Natural killer cell (primary cell): Measurements from ENCODE around the gene OR2G2. TPM values are rescaled to one million over a fixed set of nuclear protein-coding genes. Genes with fewer than 3 reads are reported as not detected.

Experiments used
- ATAC-seq, 3 donors: fragments of 150-1000 bp in 2 of 3; fragments of 200-7000 bp in 1 of 3; cut with Tn5 transposase; 1 replicate in 1 of 3; 2 replicates in 2 of 3; pipeline ENCODE4 v1.10.0; 2021; ENCODE audit warnings: mild to moderate bottlenecking in 2 of 3, moderate library complexity in 2 of 3
- DNase-seq, 2 donors: peaks; one replicate each; pipeline versions ENCODE4 v3.0.0 to v3.0.0-alpha.2; 2013 to 2021; ENCODE audit warnings: mixed read lengths in 1 of 2
- H3K27ac ChIP-seq: one replicate; pipeline ENCODE4 v1.5.1; 2013; ENCODE audit warnings: mild to moderate bottlenecking, low read length
- H3K27me3 ChIP-seq: one replicate; pipeline ENCODE4 v1.6.1; 2013; ENCODE audit warnings: low read length; ENCODE audit not compliant: control insufficient read depth, insufficient read depth
- H3K36me3 ChIP-seq: one replicate; pipeline ENCODE4 v1.6.1; 2013; ENCODE audit warnings: low read length; ENCODE audit not compliant: control insufficient read depth, insufficient read depth
- H3K4me1 ChIP-seq: one replicate; pipeline ENCODE4 v1.6.1; 2013; ENCODE audit warnings: low read length; ENCODE audit not compliant: control insufficient read depth, insufficient read depth
- H3K4me3 ChIP-seq: one replicate; pipeline ENCODE4 v1.5.1; 2013; ENCODE audit warnings: low read length
- H3K9me3 ChIP-seq: one replicate; pipeline ENCODE4 v1.6.1; 2013; ENCODE audit warnings: low read length; ENCODE audit not compliant: control insufficient read depth, insufficient read depth
- H3K27ac Mint-ChIP-seq, 2 donors: one replicate each; pipeline ENCODE4 v1.8.0; 2022; ENCODE audit warnings: mild to moderate bottlenecking in 2 of 2, mixed read lengths in 2 of 2, moderate library complexity in 1 of 2
- H3K27me3 Mint-ChIP-seq, 2 donors: one replicate each; pipeline ENCODE4 v1.8.0; 2022; ENCODE audit warnings: low read depth in 2 of 2, mixed read lengths in 2 of 2
- H3K36me3 Mint-ChIP-seq: one replicate; pipeline ENCODE4 v1.8.0; 2022; ENCODE audit warnings: mixed read lengths
- H3K4me1 Mint-ChIP-seq, 2 donors: one replicate each; pipeline ENCODE4 v1.8.0; 2022; ENCODE audit warnings: mixed read lengths in 2 of 2
- H3K4me3 Mint-ChIP-seq: one replicate; pipeline ENCODE4 v1.8.0; 2022; ENCODE audit warnings: mild to moderate bottlenecking, moderate library complexity, mixed read lengths
- H3K9me3 Mint-ChIP-seq, 2 donors: one replicate each; pipeline ENCODE4 v1.8.0; 2022; ENCODE audit warnings: mixed read lengths in 2 of 2
- CTCF ChIP-seq: fragments of 200-600 bp; IDR thresholded peaks from one replicate; pipeline ENCODE4 v1.8.0; 2022; ENCODE audit warnings: antibody characterized with exemption
- WGBS: methylation state at CpG from one replicate; pipeline ENCODE4 v1.1.7; 2013; ENCODE audit warnings: missing lambda C conversion rate; ENCODE audit not compliant: insufficient coverage; 5-methylcytosine and 5-hydroxymethylcytosine counted together
- intact Hi-C: fragments of 100-400 bp; cut with micrococcal nuclease; formaldehyde crosslinking; loops from one replicate; pipeline ENCODE4 v1.14.2; 2022
- total RNA-seq, 4 donors: library from RNA; stranded (reverse); fragments of 120-200 nt in 1 of 4; gene quantifications; one replicate each; pipeline versions ENCODE4 v1.2.3 to v1.2.4, GENCODE V29; 2013 to 2022

Gene OR2G2
- not detected for total RNA-seq
- not detected for total RNA-seq (2013)

- no peaks in the 10 kb centered on the region for H3K27me3 Mint-ChIP-seq
- H3K4me3 Mint-ChIP-seq: no peak within 1 kb of the TSS
- no peak within 1 kb of the TSS for H3K27ac Mint-ChIP-seq
- Histone ChIP-seq H3K4me3 (no peak within 1 kb of the TSS), H3K9me3 (no peaks in the 10 kb centered on the region), H3K36me3 (no peaks in the 10 kb centered on the region), H3K27me3 (no peaks in the 10 kb centered on the region), H3K4me1 (no peaks in the 10 kb centered on the region), H3K27ac (no peak within 1 kb of the TSS)
- DNase-seq (no peak), ATAC-seq (no peak)
- 100% methylated on average over 1 of the region's 2 CpGs for WGBS
- no peak for TF ChIP-seq CTCF
- no peaks in the 10 kb centered on the region for H3K9me3 Mint-ChIP-seq
- intact Hi-C loops: no loop called here
- no peaks in the 10 kb centered on the region for H3K36me3 Mint-ChIP-seq
- no peaks in the 10 kb centered on the region for H3K4me1 Mint-ChIP-seq
Observed at GRCh38 chr1:247588060-247588459, at the start of gene OR2G2. Gene OR2G2 (plus strand): TSS chr1:247588360. CDS start chr1:247588360, 0 bp downstream.

- Histone ChIP-seq H3K27me3 (no peaks in the 10 kb centered on the region), H3K27ac (no peak overlapping the region), H3K4me1 (no peaks in the 10 kb centered on the region), H3K36me3 (no peaks in the 10 kb centered on the region), H3K4me3 (no peak overlapping the region), H3K9me3 (no peaks in the 10 kb centered on the region)
- Mint-ChIP-seq H3K27me3 (no peaks in the 10 kb centered on the region), H3K4me3 (no peak overlapping the region), H3K9me3 (no peaks in the 10 kb centered on the region), H3K4me1 (peaks cover 0 to 5% of the 10 kb centered on the region in 2 donors), H3K27ac (no peak overlapping the region), H3K36me3 (no peaks in the 10 kb centered on the region)
- intact Hi-C loops: no loop called here
- WGBS: 92% methylated on average over 5 of the region's 5 CpGs
- TF ChIP-seq CTCF: no peak
- DNase-seq (no peak), ATAC-seq (no peak)
Observed at GRCh38 chr1:247538561-247538960, 49.6 kb upstream of the OR2G2 start.

- ATAC-seq: peak in 1 of 3 donors; percentile 54
- Mint-ChIP-seq H3K4me1 (peaks cover 0 to 5% of the 10 kb centered on the region in 2 donors), H3K27me3 (no peaks in the 10 kb centered on the region), H3K27ac (no peak overlapping the region), H3K9me3 (no peaks in the 10 kb centered on the region), H3K36me3 (no peaks in the 10 kb centered on the region), H3K4me3 (no peak overlapping the region)
- DNase-seq: no peak
- Histone ChIP-seq H3K9me3 (no peaks in the 10 kb centered on the region), H3K27ac (no peak overlapping the region), H3K27me3 (no peaks in the 10 kb centered on the region), H3K4me1 (no peaks in the 10 kb centered on the region), H3K4me3 (no peak overlapping the region), H3K36me3 (no peaks in the 10 kb centered on the region)
- 72% methylated on average over 5 of the region's 6 CpGs for WGBS
- TF ChIP-seq CTCF: no peak
- intact Hi-C loops: no loop called here
Observed at GRCh38 chr1:247539215-247539614, 48.9 kb upstream of the OR2G2 start.

- Mint-ChIP-seq H3K9me3 (no peaks in the 10 kb centered on the region), H3K4me3 (no peak overlapping the region), H3K27ac (no peak overlapping the region), H3K4me1 (peaks cover 0 to 5% of the 10 kb centered on the region in 2 donors), H3K27me3 (no peaks in the 10 kb centered on the region), H3K36me3 (no peaks in the 10 kb centered on the region)
- no peaks in the 10 kb centered on the region for H3K27me3 ChIP-seq
- H3K36me3 ChIP-seq: no peaks in the 10 kb centered on the region
- intact Hi-C loops: no loop called here
- no peak overlapping the region for H3K4me3 ChIP-seq
- DNase-seq (no peak), ATAC-seq (no peak)
- no peak overlapping the region for H3K27ac ChIP-seq
- no peaks in the 10 kb centered on the region for H3K9me3 ChIP-seq
- TF ChIP-seq CTCF: no peak
- WGBS: 10% methylated on average over 7 of the region's 7 CpGs
- no peaks in the 10 kb centered on the region for H3K4me1 ChIP-seq
Observed at GRCh38 chr1:247540581-247540980, 47.6 kb upstream of the OR2G2 start.
